A549 (cell line): Measurements from ENCODE around the gene ZNF575.

Experiments used
- BHLHE40 ChIP-seq: IDR thresholded peaks from 2 replicates; pipeline ENCODE4 v1.6.1; 2012; ENCODE audit warnings: low read depth, low read length, inconsistent platforms
- CEBPB ChIP-seq, 2 experiments: fragments of >200 bp in 1 of 2; sonication (Bioruptor Twin) in 1 of 2; formaldehyde crosslinking in 1 of 2; IDR thresholded peaks; 2 replicates each; pipeline ENCODE4 v1.6.1; 2012 to 2016
- CTCF ChIP-seq: fragments of >200 bp; sonication (Bioruptor Twin); formaldehyde crosslinking; IDR thresholded peaks from 3 replicates; pipeline ENCODE4 v1.5.1; 2016
- EHF ChIP-seq: fragments of 250-450 bp; sonication (Bioruptor Pico); IDR thresholded peaks from 2 replicates; pipeline ENCODE4 v1.5.0; 2020; ENCODE audit warnings: mild to moderate bottlenecking
- FOXS1 ChIP-seq: fragments of 250-450 bp; sonication (Bioruptor Pico); IDR thresholded peaks from 2 replicates; pipeline ENCODE4 v1.5.0; 2020; ENCODE audit warnings: mild to moderate bottlenecking, moderate library complexity
- GATA3 ChIP-seq: IDR thresholded peaks from 2 replicates; pipeline ENCODE4 v1.6.1; 2012; ENCODE audit warnings: borderline replicate concordance
- JUN ChIP-seq, 2 experiments: fragments of >200 bp; sonication (Bioruptor Twin); formaldehyde crosslinking; IDR thresholded peaks; 2 replicates in 1 of 2; 3 replicates in 1 of 2; pipeline ENCODE4 v1.6.1; 2016 to 2017
- MAX ChIP-seq: IDR thresholded peaks from 2 replicates; pipeline ENCODE4 v1.6.1; 2012
- PBX3 ChIP-seq: IDR thresholded peaks from 2 replicates; pipeline ENCODE4 v1.6.1; 2012
- RARB ChIP-seq: fragments of 250-450 bp; sonication (Bioruptor Pico); IDR thresholded peaks from 2 replicates; pipeline ENCODE4 v1.8.0; 2021; ENCODE audit warnings: mild to moderate bottlenecking, moderate library complexity
- REST ChIP-seq: fragments of 200-600 bp; sonication (generic); IDR thresholded peaks from 2 replicates; pipeline ENCODE4 v1.6.1; 2016; ENCODE audit warnings: antibody characterized with exemption, mild to moderate bottlenecking, moderate library complexity
- SMC3 ChIP-seq: fragments of >200 bp; sonication (Bioruptor Twin); formaldehyde crosslinking; IDR thresholded peaks from 3 replicates; pipeline ENCODE4 v1.6.1; 2018; ENCODE audit warnings: inconsistent platforms
- ZFP36 ChIP-seq: fragments of 450-650 bp; IDR thresholded peaks from 2 replicates; pipeline ENCODE4 v1.6.1; 2014; ENCODE audit warnings: borderline replicate concordance; ENCODE audit not compliant: partially characterized antibody

- TF ChIP-seq CTCF (no peak), PBX3 (no peak), ZFP36 (no peak), RARB (CRISPR knock-in tag) (no peak), MAX (no peak), GATA3 (no peak), REST (no peak), BHLHE40 (no peak), SMC3 (no peak), CEBPB (IDR thresholded peaks at IDR 0.05) (no peak), EHF (no peak), FOXS1 (CRISPR knock-in tag) (no peak), JUN (IDR thresholded peaks at IDR 0.05) (no peak)
Observed at GRCh38 chr19:43483281-43483680, 49.7 kb upstream of the ZNF575 start.
